LNCAP (cell line): ENCODE measurements around the gene ITGB7.
A peak's percentile ranks its signal among the peaks of the same experiment; 100 is the strongest.

ENCODE experiments used
- TF ChIP-seq, protein P1 (sequence below): fragments of 450-650 bp; IDR thresholded peaks from 2 replicates; pipeline ENCODE4 v1.5.1; 2017; ENCODE audit warnings: mild to moderate bottlenecking

The ITGB7 gene

DNA sequence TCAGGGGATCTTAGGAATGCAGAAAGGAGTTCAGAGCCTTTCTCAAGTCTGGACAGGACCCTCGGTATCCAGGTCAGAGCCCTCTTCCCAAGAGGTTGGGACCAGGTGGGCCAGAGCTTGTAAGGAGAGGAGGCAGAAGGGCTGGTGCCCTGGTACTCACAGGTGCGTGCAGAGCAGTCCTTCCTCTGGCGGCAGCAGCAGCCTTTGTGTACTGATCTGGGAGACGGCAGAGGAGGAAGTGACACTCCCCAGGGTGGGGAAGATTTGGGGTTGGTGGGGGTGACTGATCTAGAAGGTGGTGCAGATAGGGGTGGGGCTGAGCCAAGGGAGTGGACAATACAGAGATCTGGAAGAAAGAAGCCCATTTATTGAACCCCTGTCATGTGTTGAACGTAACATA lies at the start of gene ITGB7:
TSS of gene ITGB7 (minus strand) at position 210 of the 400 bp plus-strand sequence. CDS start 6,808 bp downstream, outside the sequence.
- TF ChIP-seq, protein P1, sequence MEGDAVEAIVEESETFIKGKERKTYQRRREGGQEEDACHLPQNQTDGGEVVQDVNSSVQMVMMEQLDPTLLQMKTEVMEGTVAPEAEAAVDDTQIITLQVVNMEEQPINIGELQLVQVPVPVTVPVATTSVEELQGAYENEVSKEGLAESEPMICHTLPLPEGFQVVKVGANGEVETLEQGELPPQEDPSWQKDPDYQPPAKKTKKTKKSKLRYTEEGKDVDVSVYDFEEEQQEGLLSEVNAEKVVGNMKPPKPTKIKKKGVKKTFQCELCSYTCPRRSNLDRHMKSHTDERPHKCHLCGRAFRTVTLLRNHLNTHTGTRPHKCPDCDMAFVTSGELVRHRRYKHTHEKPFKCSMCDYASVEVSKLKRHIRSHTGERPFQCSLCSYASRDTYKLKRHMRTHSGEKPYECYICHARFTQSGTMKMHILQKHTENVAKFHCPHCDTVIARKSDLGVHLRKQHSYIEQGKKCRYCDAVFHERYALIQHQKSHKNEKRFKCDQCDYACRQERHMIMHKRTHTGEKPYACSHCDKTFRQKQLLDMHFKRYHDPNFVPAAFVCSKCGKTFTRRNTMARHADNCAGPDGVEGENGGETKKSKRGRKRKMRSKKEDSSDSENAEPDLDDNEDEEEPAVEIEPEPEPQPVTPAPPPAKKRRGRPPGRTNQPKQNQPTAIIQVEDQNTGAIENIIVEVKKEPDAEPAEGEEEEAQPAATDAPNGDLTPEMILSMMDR: no peak

GRCh38 chr12:53255996-53256395 lies 48.9 kb upstream of the ITGB7 start:
- TF ChIP-seq, protein P1: no peak

- TF ChIP-seq, protein P1: no peak
These were observed 47.9 kb upstream of the ITGB7 start for GRCh38 chr12:53254816-53255545.

DNA sequence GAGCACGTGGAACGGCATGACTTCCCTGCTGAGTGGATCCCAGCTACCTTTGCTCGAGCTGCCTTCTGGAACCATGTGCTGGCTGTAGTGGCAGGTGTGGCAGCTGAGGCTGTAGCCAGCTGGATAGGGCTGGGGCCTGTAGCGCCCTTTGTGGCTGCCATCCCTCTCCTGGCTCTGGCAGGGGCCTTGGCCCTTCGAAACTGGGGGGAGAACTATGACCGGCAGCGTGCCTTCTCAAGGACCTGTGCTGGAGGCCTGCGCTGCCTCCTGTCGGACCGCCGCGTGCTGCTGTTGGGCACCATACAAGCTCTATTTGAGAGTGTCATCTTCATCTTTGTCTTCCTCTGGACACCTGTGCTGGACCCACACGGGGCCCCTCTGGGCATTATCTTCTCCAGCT lies 46.2 kb upstream of the ITGB7 start:
- TF ChIP-seq, protein P1: no peak

GRCh38 chr12:53252349-53252916 lies 45.4 kb upstream of the ITGB7 start:
- TF ChIP-seq, protein P1: no peak

- TF ChIP-seq, protein P1: peak; percentile 42
These were observed 44.7 kb upstream of the ITGB7 start for GRCh38 chr12:53251477-53252348.

DNA sequence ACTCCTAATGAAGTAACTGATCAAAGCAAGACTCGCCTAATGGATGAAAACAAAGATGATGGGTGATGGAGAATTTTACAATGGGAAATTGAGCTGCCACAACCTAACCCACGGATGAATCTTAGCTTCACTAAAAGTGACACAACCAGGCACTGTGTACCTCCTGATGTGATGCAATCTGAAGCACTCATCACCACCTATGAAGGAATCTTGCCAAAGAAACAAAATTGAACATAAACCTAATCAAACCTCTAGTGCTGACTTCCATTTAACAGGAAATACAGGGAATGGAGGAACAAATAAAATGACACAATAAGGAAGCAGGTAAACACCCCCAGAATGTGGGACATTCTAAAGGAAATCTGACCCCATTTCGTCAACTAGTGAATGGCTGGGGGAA lies 38.2 kb upstream of the ITGB7 start:
- TF ChIP-seq, protein P1: no peak
